ENCODE data around the gene BDKRB1.

Gene BDKRB1

GRCh38 chr14:96309133-96309895 lies 53.3 kb downstream of the BDKRB1 start:
- no peak for DNase-seq (ENCODE audit: low read depth, low spot score)

DNA sequence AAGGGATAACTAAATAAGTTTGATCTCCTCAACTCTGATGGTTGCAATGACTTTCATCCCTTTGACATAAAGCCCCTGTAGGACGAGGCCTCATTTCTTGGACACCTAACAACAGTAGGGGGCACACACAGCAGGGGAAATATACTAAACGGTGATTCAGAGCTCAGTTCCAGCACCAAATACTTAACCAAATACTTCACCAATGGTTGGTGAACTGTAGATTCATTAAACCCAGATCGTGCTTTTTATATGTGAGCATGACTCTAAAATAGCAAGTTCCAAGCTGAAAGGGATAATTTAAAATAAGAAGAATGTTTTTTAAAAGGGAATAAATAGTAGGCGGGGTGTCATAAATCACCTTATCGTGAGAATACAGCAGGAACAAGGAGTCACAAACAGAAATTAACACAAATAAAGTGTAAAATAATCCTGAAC lies 53.9 kb downstream of the BDKRB1 start:
- DNase-seq (ENCODE audit: low read depth, low spot score), result no peak
- no peak overlapping the region for H3K4me3 ChIP-seq (ENCODE audit: low read length)

More at GRCh38 chr14:96309133-96309895, 53.3 kb downstream of the BDKRB1 start:
- no peak overlapping the region for H3K4me3 ChIP-seq (ENCODE audit: low read length)

DNA sequence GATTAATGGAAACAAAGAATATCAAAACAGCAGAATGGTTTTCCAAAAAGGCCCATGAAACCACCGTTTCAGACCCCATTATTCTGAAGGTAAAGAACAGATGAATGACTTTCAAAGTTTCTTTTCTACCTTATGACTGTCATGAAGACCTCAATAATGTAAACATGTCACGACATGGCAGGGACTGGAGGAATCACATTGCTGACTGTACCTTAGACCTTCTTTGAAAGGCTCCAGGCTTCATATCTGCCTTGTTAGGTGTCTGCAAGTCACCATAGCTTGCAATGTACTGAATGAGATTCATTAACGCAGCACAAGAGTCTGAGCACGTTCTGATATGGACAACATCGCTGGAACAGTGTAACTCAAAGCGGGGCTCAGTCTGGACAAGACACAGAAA lies 54.9 kb downstream of the BDKRB1 start:
- H3K4me3 ChIP-seq (ENCODE audit: low read length), result no peak overlapping the region
- no peak for DNase-seq (ENCODE audit: low read depth, low spot score)
